ENCODE measurements around the gene GRIK2.
A peak's percentile ranks its signal among the peaks of the same experiment; 100 is the strongest.

Gene GRIK2

DNA sequence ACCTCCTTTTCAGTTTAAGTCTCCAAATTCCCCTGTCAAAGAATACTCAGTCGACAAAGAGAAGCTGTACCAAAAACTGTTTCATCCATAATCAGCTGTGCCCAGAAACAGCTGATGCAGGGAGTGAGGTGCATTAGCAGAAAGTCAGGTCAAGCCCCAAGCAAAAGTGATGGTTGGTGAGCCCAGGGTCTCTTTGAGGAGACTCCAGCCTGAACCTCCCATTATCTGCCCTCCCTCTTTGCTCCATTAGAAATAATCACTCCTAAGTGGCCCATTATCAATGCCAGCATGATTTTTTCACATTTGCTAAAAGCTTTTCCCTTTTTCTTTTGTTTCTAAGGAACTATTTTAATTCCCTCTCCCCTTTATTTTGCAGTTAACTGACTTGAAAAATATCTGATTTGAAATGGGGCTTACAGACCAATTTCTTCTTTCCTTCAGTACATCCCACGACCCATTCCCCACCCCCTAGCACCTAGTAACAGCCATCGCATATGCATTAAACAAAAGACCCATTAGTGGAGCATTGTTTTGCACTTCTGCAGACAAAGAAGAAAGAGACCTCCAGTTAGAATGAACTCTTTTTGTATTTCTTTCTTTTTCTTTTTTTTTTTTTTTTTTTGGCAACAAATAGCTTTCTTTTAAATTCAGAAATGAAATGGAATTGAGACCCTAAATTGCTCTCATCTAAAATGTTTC lies 257.0 kb downstream of the GRIK2 start:
- no peak for DNase-seq

DNA sequence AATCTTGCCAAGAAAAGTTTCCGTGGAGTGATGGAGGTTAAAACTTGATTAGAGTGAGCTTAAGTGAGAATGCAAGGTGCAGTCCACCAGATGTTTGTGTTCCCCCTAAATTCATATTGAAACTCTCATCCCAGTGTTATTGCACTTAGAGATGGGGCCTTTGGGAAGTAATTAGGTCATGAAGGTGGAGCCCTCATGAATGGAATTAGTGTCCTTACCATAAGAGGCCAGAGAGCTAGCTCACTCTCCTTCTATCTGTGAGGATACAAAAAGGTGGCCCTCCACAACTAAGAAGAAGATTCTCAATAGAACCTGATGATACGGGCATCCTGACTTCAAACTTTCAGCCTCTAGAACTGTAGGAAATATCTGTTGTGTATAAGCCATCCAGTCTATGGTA lies 258.6 kb downstream of the GRIK2 start:
- DNase-seq, result no peak

DNA sequence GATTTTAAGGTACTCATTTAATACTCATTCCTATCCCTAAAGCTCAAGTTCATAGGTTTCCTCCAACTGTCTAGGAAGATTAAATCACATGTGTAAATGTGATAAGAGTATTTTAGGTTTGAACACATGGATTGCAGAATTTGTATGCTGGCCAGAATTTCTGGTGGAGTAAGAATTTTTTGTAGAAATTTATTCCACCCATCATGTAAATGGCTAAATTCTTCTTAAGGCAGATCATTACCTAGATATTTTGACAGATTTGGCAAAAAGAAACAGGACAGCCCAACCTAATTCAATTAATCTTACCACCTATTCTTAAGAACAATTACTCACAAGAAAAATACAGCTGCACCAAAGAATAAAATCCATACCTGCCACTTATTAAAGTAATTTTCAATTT lies 261.6 kb downstream of the GRIK2 start:
- no peak for DNase-seq

DNA sequence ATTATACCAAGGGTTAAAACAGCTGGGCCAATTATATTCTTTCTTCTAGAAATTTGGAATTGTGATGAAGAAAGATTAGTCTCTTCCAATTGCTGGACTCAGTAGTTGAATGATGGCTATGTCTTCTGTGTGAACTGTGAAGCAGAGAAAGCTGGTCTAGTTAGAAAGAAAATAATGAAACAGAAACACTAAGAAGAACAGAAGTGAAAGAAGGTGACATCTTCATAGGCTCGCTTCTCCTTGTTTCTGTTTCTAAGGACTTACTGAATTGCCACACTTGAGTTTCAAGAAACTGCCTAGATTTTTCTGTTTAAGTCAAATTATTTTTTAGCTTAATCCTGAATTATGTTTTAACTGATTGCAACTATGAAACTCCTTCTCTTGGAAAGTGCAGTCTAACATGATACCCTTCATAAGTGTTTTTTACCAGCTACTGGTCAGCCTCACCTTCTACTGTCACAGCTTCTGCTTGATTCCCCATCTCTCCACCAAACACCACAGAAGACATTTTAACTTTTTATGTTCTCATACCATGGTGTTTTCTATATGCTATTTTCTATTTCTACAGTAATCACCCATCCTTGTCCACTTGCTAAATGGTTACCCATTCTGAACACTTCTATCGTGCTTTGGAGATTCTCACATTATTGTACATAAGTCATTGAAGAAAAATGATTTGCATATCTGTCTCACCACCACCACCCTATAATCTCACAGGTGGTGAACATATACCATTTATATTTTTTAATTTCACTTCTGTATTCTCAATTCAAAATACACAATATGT lies 268.8 kb downstream of the GRIK2 start:
- peak; percentile 1 for DNase-seq

DNA sequence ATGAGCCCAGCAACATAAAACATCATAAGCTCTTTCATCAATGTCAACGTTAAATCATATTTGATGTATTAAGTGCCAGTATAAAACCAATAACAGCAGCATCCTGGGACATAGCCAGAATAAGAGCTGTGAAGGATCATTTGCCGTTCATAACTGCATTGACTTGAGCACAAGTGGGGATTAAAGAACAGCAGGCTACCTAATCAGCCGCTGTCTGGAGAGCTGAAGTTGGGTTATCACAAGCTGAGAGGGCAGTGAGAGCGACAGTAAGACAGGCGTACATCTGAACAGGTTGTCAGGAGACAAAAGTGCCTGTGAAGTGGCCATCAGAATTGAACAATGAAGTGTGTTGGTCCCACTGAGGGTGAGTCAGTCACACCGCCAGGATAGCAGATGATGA lies 269.6 kb downstream of the GRIK2 start:
- no peak for DNase-seq

DNA sequence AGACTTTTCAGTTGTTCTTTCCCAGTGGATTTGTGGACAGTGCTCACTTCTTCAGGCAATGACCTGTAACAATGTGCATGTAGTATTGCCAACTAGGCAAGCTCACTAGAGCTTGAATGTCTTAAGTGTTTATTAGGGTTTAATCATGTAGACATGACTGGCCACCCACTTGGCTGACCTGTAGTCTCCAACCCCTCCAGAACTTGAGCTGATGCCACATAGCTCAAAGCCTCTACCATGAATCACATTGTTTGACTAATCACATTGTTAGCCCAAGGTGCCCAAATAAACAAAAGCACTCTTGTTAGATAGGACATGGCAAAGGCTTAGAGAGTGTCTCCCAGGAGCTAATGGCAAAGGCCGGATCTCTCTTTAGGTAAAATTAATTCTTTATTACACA lies 272.7 kb downstream of the GRIK2 start:
- no peak for DNase-seq

DNA sequence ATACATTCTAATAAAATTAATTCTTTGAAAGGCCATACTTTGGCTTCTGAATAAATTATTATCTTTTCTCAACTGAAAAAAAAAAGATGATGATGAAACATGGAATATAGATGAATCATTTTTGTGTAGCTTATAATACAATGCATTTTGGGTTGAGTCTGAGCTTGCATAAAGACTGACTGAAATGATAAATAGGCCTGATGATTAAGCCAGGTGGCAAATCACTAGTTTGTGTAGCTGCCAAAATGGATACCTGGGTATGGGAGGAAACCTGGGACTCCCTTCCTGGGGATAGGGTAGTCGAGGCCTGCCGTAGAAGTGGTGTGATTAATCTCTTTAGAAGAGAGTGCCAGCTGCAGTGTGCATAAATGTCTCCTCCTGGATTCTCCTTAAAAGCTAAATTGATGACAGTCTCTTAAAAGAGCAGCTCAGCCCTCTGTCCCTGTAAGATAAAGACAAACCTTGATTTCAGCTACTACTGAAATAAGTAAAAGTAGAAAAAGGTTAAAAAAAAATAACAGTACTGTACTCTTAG lies 275.1 kb downstream of the GRIK2 start:
- DNase-seq, result no peak

DNA sequence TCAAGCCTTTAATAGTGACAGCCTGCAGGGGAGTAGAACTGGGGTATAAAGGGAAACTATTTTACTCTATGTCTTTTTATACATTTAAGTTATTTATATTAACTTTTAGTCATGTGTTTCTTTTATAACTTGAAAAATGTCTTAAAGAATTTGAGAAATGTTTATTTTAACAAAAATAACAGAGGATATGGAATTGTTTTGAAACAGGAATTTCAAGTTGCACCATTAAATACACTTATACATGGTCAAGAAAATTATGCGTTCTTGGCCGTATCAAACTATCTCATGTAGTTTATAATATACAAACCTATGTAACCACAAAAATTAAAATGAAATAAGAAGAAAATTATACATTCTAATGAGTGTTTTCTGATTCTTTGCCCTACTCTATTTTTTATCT lies 282.7 kb downstream of the GRIK2 start:
- no peak for DNase-seq

DNA sequence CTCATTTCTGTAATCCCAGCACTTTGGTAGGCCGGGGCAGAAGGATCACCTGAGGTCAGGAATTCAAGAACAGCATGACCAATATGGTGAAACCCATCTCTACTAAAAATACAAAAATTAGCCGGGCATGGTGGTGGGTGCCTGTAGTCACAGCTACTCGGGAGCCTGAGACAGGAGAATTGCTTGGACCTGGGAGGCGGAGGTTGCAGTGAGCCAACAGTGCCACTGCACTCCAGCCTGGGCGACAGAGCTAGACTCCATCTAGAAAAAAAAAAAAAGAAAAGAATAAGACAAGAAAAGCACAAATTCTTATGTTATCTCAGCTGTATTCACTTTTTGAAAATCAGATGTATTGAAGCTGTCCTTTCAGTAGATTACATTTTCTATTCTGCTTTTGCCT lies 289.4 kb downstream of the GRIK2 start:
- no peak for DNase-seq

DNA sequence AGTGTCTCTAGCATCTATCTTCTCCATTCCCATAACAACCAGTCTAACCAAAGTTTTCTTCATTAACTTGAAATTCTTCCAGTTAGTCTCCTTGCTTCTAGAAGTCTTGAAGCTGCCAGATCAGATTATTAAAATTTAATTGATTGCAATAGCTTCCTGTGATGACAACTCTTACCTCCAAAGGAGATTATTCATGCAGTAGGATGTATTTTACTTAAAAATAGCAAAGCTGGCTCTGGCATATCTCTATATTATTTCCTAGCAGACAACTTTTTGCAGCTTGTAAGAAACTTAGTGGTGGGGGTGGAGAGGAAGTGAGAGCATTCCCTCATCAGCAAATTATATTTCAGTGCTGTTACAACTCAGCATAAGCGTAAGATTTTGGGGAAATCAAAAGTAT lies 290.4 kb downstream of the GRIK2 start:
- no peak for DNase-seq

DNA sequence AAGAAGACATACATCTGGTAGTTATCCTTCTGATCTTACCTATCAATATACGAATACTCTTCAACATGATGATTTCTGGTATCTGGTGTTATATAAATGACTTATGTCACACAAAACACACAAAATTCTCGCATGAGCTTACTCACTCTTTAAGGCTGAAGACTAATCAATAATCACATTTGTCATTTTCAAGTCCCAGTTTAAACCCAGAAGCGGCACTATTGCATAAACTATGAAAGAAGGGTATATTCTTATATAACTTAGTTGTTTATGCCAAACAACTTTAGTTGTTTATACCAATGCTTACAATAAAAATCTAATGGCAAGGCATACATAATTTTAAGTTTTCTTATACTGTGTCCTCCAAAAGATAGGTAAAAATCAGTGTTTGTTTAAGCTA lies 293.1 kb downstream of the GRIK2 start:
- no peak for DNase-seq

DNA sequence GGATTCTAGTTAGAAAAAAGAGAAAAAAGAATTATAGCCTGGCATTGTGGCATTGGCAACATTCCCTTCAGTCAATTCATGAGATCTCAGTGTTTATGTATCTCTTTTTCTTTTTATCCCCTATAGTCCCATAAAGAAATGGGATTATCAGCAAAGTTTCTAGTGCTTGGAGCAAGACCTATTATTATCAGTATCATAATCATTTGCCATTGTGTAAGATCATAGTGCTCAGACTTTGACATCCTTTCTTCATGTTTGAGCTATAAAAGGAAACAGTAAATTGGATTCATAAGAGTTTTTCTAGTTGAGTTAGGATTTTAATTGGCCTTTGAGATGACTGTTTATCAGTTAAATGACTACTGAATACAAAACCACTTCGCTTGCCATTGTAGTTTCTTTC lies 295.6 kb downstream of the GRIK2 start:
- no peak for DNase-seq

DNA sequence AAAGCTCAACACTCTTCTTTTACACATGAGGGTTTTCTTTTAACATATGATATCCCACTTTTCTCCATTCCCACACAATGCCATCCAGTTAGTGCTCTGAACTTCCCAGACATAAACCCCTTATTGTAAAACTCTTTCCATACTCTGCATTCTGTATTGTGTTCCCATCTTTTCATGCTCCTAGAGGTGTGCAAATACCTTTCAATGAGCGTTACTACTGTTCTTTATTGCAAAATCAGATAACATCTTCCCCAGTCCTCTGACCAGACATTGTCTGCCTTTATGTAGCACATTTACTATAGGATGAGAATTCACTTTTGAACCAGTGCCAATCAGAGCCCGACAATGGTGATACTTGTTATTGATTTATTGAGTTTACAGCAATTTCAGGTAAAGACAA lies 296.2 kb downstream of the GRIK2 start:
- no peak for DNase-seq

DNA sequence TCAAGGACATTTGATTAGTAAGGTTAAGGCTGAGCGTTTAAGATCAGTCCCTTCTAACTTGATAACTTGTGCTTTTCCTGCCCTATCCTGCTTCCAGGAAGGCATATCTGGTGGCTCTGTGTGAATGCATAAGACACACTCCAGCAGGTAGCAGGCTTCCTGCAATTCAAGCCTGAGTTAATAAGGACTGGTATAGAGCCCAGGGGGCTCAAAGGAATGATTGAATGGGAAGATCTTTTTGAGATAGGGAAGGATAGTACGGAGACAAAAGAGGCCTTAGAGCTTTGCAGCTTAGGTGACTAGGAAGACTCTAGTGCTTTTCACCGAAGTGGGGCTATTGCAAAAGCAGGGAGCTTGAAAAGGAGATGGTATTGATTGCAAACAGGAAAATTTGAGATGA lies 307.1 kb downstream of the GRIK2 start:
- no peak for DNase-seq

DNA sequence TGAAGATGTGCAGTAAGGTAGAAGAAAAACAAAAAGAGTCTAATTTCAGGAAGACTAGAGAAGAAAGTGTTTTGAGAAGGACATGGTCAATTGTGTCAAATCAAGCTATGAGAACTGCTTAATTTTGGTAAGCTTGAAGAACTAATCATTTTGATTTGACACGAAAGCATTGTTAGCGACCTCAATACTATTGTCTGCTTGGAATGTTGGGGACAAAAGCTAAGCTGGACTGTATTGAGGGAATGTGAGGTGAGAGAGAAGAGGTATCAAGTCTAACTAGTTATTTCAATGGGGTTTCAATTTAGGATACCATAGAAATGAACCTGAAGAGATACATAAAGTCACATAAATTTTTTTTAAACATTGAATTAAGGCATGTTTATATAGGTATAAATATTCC lies 309.8 kb downstream of the GRIK2 start:
- no peak for DNase-seq

DNA sequence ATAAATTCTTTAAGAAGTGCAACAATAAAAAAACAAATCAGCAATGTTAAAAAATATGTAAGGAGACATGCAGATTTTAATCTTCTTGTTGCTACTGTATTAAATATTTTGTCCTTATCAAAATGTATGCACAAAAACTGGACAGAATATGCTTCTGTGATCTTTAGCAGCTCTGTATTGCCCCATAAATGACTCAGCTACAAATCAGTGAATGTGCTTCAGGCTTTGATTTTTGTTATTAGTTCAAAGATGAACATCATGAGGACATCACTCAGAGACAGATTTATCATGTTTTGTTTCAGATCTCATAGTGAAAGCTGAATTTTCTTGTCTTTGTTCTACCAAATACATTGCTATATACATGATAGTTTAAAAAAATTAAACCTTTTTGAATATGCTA lies 312.4 kb downstream of the GRIK2 start:
- no peak for DNase-seq

DNA sequence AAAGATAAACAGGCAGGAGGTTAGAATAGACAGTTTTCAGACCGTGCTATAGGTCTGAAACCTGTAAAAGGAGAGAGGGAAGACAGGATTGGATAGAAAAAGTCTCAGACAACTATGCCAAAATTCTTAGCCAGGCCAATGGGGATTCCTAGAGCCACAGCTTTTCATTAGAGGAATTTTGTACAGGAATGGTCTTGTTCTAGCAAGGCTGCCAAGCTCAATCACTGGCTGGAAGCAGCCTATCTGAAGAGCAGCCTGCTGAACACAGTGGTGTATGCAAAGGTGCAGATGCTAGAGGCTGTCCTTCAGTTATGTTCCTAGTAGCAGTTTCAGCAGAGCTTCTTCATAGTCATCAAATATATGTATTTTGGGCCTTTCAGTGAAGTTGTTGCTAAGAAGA lies 313.1 kb downstream of the GRIK2 start:
- no peak for DNase-seq

DNA sequence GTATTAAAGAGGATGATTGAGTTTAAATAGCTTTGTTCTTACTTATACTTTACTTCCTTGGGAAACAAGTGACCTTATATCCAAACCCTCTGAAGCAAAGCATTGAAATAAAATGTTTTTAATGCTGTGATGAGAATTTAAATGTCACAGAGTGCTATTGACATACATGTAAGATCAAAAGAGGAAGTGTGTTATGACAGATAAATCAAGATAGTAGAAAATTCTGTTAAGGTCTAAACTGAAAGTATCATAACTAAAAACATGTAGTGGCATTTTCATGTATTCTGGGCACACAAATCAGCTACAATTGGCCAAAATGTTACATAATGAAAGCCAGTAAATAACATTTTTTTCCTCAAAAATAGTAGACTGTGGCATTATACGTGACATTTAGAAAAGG lies 318.0 kb downstream of the GRIK2 start:
- DNase-seq, result peak; percentile 12

DNA sequence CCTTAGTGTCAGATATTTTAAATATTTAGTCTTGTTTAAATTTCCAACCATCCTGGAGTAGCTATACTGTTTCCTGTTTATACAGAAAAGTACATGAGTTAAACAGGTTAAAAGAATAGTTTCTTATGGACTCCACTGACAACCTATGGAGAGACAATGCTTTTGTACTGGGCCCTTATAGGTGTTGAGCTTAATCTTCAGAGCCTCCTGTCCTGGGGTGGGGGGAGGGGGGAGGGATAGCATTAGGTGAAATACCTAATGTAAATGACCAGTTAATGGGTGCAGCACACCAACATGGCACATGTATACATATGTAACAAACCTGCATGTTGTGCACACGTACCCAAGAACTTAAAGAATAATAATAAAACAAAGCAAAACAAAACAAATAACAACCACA lies 322.9 kb downstream of the GRIK2 start:
- no peak for DNase-seq

DNA sequence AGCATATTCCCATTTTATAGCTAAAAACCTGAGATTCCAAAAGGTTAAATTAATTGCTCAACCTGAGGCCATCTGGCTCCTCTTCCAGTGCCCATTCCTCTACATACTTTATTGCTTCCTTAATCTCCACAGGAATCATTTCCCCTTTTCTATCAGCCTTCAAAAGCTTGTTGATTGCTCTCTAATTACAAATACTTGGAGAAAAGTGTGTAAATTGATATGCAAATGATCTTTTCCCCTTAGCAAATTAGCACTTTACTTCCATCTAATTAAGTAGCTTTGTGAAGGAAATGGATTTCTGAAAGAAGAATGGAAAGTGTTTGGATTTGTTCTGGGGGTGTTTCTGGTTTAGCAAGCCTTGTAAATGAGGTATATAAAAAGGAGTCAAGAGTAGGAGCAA lies 323.3 kb downstream of the GRIK2 start:
- DNase-seq, result no peak

DNA sequence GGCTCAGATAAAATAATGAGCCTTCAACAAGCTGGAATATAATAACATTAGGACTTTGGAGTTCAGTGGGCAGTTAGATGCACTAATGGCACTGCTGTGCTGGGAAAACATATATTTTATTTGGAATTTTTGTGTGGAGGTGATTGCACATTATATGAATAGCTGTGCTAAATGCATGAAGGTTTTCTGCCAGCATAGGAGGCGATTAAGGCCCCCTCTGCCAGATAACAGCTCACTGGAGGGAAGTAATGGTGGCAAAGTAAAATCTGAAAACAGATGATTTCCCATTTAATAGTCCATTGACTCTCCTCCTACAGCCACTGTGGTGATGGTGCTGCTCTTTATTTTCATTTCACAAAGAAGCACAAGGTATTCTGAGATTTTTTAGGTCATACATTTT lies 326.0 kb downstream of the GRIK2 start:
- DNase-seq, result no peak

DNA sequence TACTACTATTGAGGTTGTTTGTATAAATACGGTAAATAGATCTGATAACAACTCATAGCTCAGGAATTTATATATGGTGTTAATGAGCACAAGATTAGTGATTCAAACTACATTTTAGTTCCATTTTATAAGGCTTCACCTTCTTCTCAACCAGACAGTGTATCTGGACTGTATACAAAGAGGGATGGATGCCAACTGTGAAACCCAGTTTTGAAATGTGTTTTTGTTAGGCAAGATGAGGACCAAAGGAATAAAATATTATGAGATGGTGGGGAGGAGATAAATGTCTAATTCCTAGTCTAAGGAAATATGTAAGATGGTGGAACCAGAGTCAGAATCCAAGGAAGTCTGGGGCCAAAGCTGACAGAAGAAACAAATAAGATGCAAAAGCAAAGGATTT lies 329.0 kb downstream of the GRIK2 start:
- DNase-seq, result no peak

DNA sequence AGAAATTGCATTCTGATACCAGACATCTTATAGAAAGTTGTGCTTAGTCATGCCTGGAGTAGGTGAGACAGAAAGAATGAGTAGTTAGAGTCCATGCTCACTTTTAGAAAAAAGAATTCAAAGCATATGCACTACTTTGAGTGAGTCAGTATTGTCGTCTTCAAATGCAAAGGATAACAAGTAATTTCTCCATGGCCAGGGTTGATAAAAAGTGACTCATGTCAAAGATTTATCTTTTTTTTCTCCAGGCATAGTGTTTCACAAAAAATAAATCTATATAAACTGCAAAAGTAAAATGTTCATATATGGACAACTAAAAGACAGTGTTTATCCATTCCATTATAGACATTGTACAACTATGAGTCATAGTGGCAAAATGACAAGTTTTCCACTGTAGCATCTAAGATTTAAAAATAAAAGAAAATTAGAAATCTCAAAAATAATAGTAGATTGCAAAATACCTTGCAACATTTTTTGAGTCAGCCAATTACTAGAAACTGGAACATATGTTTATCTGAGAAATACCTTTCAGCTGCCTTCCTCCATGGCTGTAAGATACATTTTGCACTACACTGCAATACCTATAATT lies 329.6 kb downstream of the GRIK2 start:
- no peak for DNase-seq

DNA sequence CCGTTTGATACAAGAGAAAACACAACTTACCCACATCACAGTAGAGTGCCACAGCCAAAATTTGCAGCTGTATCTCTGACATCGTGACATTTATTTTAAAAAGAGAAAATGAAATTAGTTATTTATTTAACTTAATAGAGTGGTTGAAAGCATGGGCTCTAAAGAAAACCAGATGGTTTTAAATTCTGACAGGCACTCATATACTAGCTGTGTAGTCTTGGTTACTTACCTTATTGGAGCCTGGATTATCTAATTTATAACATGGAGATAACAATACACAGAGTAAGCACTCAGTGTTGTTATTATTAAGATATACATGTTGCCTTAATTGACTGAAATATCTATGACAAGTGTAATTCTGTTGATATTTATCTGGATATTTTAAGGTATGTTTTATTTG lies 334.9 kb downstream of the GRIK2 start:
- DNase-seq, result no peak
